HEK293T (cell line): ENCODE measurements around the gene AHI1.

Source experiments
- CTCF ChIA-PET: fragments of 350-600 bp; formaldehyde crosslinking; extraction: SDS; loops from one replicate; lab custom pipeline; 2021; ENCODE audit warnings: antibody characterized with exemption, inconsistent platforms; lab: Yijun Ruan, JAX
- POLR2A ChIA-PET: fragments of 350-600 bp; formaldehyde crosslinking; extraction: SDS; loops from one replicate; lab custom pipeline; 2020; ENCODE audit warnings: antibody characterized with exemption, inconsistent platforms; lab: Yijun Ruan, JAX
- DNase-seq: peaks from one replicate; pipeline ENCODE4 v3.0.0; 2012; ENCODE audit warnings: mixed read lengths; ENCODE audit errors: extremely low spot score
- ARNT ChIP-seq: fragments of 450-650 bp; IDR thresholded peaks from 2 replicates; pipeline ENCODE4 v1.6.1; 2017; ENCODE audit warnings: mild to moderate bottlenecking
- BHLHE40 ChIP-seq: fragments of 450-650 bp; IDR thresholded peaks from 2 replicates; pipeline ENCODE4 v1.6.1; 2016; ENCODE audit warnings: mild to moderate bottlenecking, moderate library complexity, borderline replicate concordance
- CTBP1 ChIP-seq: fragments of 450-650 bp; IDR thresholded peaks from 2 replicates; pipeline ENCODE4 v1.6.1; 2016; ENCODE audit warnings: borderline replicate concordance
- ELF4 ChIP-seq: fragments of 450-650 bp; IDR thresholded peaks from 2 replicates; pipeline ENCODE4 v1.6.1; 2017; ENCODE audit warnings: antibody characterized with exemption
- FOXA1 ChIP-seq: fragments of 450-650 bp; IDR thresholded peaks from 2 replicates; pipeline ENCODE4 v1.6.1; 2016; ENCODE audit warnings: mild to moderate bottlenecking
- FOXK2 ChIP-seq: fragments of 450-650 bp; IDR thresholded peaks from 2 replicates; pipeline ENCODE4 v1.6.1; 2016; ENCODE audit warnings: mild to moderate bottlenecking
- FOXM1 ChIP-seq: fragments of 450-650 bp; IDR thresholded peaks from 2 replicates; pipeline ENCODE4 v1.6.1; 2017; ENCODE audit warnings: mild to moderate bottlenecking, borderline replicate concordance
- HDGF ChIP-seq: fragments of 450-650 bp; IDR thresholded peaks from 2 replicates; pipeline ENCODE4 v1.6.1; 2017; ENCODE audit warnings: antibody characterized with exemption, borderline replicate concordance
- L3MBTL2 ChIP-seq: fragments of 450-650 bp; conservative IDR thresholded peaks from 2 replicates; pipeline ENCODE4 v1.6.1; 2016; ENCODE audit warnings: mild to moderate bottlenecking
- LEF1 ChIP-seq: fragments of 450-650 bp; IDR thresholded peaks from 2 replicates; pipeline ENCODE4 v1.6.1; 2017; ENCODE audit warnings: mild to moderate bottlenecking, borderline replicate concordance
- NFRKB ChIP-seq: fragments of 450-650 bp; IDR thresholded peaks from 2 replicates; pipeline ENCODE4 v1.6.1; 2016; ENCODE audit warnings: mild to moderate bottlenecking, moderate library complexity
- SP1 ChIP-seq: fragments of 450-650 bp; IDR thresholded peaks from 2 replicates; pipeline ENCODE4 v1.6.1; 2017
- SUZ12 ChIP-seq: fragments of 450-650 bp; IDR thresholded peaks from 2 replicates; pipeline ENCODE4 v1.6.1; 2016; ENCODE audit warnings: mild to moderate bottlenecking
- TARDBP ChIP-seq: fragments of 450-650 bp; IDR thresholded peaks from 2 replicates; pipeline ENCODE4 v1.6.1; 2016
- ZNF384 ChIP-seq: fragments of 450-650 bp; IDR thresholded peaks from 2 replicates; pipeline ENCODE4 v1.6.1; 2016
- TF ChIP-seq, protein P1 (sequence below): fragments of 450-650 bp; IDR thresholded peaks from 2 replicates; pipeline ENCODE4 v1.6.1; 2016

Gene AHI1

DNA sequence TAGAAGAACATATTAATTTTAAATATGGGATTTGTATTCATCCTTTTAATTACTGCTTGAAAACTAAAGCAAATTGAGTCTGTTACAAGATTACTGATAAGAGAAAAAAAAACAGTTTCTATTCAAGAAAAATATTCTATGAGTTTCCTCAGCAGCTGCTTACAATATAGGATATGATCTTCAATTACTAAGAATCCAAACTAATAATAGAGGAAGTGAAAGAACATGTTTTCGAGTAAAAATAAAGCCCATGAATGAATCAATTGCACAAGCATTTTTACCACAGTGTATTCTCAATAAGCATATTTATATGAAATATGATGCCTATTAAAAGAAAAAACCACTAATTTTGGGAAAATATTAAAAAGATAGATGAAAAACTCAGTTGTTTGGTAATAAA lies 63.4 kb downstream of the AHI1 start:
- CTCF ChIA-PET, result no interaction called here
- TF ChIP-seq TARDBP, result no peak
- TF ChIP-seq FOXM1, result no peak
- TF ChIP-seq, protein P1, sequence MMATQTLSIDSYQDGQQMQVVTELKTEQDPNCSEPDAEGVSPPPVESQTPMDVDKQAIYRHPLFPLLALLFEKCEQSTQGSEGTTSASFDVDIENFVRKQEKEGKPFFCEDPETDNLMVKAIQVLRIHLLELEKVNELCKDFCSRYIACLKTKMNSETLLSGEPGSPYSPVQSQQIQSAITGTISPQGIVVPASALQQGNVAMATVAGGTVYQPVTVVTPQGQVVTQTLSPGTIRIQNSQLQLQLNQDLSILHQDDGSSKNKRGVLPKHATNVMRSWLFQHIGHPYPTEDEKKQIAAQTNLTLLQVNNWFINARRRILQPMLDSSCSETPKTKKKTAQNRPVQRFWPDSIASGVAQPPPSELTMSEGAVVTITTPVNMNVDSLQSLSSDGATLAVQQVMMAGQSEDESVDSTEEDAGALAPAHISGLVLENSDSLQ, result no peak
- no peak for TF ChIP-seq ARNT
- no peak for TF ChIP-seq CTBP1
- TF ChIP-seq ZNF384, result no peak
- no peak for TF ChIP-seq FOXK2
- no peak for TF ChIP-seq SP1
- no peak for TF ChIP-seq L3MBTL2
- no peak for TF ChIP-seq HDGF
- TF ChIP-seq FOXA1, result no peak
- no peak for TF ChIP-seq ELF4
- TF ChIP-seq NFRKB, result no peak
- TF ChIP-seq SUZ12, result no peak
- no peak for TF ChIP-seq BHLHE40
- no peak for TF ChIP-seq LEF1

GRCh38 chr6:135428078-135428477 lies 69.5 kb downstream of the AHI1 start:
- DNase-seq, result no peak
- TF ChIP-seq LEF1, result no peak
- no peak for TF ChIP-seq ARNT
- TF ChIP-seq ELF4, result no peak
- no peak for TF ChIP-seq FOXA1
- TF ChIP-seq BHLHE40, result no peak
- no peak for TF ChIP-seq ZNF384
- no peak for TF ChIP-seq TARDBP
- TF ChIP-seq, protein P1, result no peak
- POLR2A ChIA-PET, result no interaction called here
- CTCF ChIA-PET, result no interaction called here

More for the DNA sequence above, 63.4 kb downstream of the AHI1 start:
- POLR2A ChIA-PET, result no interaction called here
- DNase-seq, result no peak

- DNase-seq, result no peak
- TF ChIP-seq NFRKB (no peak), ZNF384 (no peak), BHLHE40 (no peak), FOXK2 (no peak), SUZ12 (no peak), FOXM1 (no peak)
- ChIA-PET CTCF (no interaction called here), POLR2A (no interaction called here)
Observed at GRCh38 chr6:135426833-135427232, 70.7 kb downstream of the AHI1 start.

- ChIA-PET POLR2A (no interaction called here), CTCF (interaction anchor here (1.2 kb wide), 1 partner anchor 278 kb away, joined by 3 read pairs; no protein-coding TSS in a partner anchor)
- DNase-seq, result no peak
- TF ChIP-seq ARNT (no peak), CTBP1 (no peak), LEF1 (no peak), FOXA1 (no peak), SP1 (no peak), HDGF (no peak), L3MBTL2 (no peak), FOXM1 (no peak), SUZ12 (no peak), BHLHE40 (no peak), TARDBP (no peak), FOXK2 (no peak)
Observed at GRCh38 chr6:135424385-135424784, 73.2 kb downstream of the AHI1 start.

DNA sequence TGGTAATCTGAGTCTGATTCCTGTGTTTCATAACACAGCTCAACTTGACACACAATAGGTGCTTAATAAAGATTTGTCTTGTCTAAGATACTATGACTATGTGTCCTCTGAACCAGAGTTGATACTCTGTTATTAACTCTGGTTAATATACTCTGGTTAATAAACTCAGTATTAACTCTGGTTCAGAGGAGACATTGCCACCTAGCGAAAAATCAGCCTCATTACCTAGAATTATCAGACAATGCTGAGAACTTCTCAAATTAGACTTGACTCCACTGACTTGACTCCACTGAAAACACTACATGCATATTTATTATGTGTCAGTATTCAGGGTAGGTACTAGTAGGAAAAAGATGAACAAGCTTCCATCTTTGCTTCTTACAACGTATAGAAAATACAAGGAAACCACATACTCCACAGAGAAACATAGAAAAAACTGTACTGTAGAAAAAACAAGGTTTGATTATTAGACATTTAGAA lies 73.9 kb downstream of the AHI1 start:
- peak; percentile 40 for DNase-seq
- ChIA-PET CTCF (interaction anchor here (0.6 to 1.2 kb wide), 2 partner anchors 277 to 1127 kb away, joined by 3 read pairs; no protein-coding TSS in a partner anchor), POLR2A (no interaction called here)
- TF ChIP-seq ELF4, result no peak
- no peak for TF ChIP-seq SP1
- no peak for TF ChIP-seq HDGF
- TF ChIP-seq ZNF384, result no peak
- TF ChIP-seq TARDBP, result no peak
- TF ChIP-seq BHLHE40, result no peak

GRCh38 chr6:135419162-135419561 lies 78.4 kb downstream of the AHI1 start:
- TF ChIP-seq CTBP1 (no peak), SP1 (no peak), BHLHE40 (no peak), SUZ12 (no peak)
- CTCF ChIA-PET, result no interaction called here
- DNase-seq, result no peak
- POLR2A ChIA-PET, result no interaction called here

GRCh38 chr6:135418040-135418760 lies 79.3 kb downstream of the AHI1 start:
- TF ChIP-seq SP1 (no peak), ELF4 (no peak), TARDBP (no peak), HDGF (no peak), NFRKB (no peak), FOXA1 (no peak)
- TF ChIP-seq, protein P1, result no peak
- CTCF ChIA-PET, result no interaction called here
- POLR2A ChIA-PET, result no interaction called here
- DNase-seq, result no peak
